ENCODE data around the gene POLG. TPM values are rescaled to one million over a fixed set of nuclear protein-coding genes. Genes with fewer than 3 reads are reported as not detected.

POLG gene
- total and polyA plus RNA-seq, 2 experiments from 2014 or later, result 28.8 to 74.1 TPM

DNA sequence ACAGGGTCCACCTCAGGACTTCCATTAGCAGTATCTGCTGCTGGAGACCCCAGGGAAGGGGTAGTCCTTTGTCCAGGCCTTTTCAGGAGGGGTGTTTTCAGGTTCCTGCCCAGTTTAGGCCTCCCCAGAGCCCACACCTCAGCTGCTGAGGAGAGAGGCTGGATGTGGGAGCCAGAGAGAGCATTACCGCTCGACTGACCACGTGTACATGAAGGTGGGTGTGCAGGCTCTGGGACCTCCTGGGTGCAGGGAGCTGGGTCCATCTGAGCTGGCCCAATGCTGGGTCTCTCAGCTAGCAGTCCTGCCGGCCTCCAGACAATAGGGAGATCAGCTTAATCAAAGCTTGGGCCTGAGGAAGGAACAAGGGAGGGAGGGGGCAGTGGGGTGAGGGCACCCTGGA is 29.1 kb upstream of the POLG start (continued):
- TF ChIP-seq STAT1 (IDR thresholded peaks at IDR 0.05; ENCODE audit: unreplicated experiment) (no peak), POLR2AphosphoS5 (IDR thresholded peaks at IDR 0.05; ENCODE audit: low read depth) (no peak), CREB1 (CRISPR knock-in tag; IDR thresholded peaks at IDR 0.05; ENCODE audit: low read depth) (no peak), ZNF114 (CRISPR knock-in tag; IDR thresholded peaks at IDR 0.05) (no peak), ZNF331 (CRISPR knock-in tag; IDR thresholded peaks at IDR 0.05; ENCODE audit: low read depth) (no peak), JUNB (IDR thresholded peaks at IDR 0.05; ENCODE audit: unreplicated experiment) (no peak)

DNA sequence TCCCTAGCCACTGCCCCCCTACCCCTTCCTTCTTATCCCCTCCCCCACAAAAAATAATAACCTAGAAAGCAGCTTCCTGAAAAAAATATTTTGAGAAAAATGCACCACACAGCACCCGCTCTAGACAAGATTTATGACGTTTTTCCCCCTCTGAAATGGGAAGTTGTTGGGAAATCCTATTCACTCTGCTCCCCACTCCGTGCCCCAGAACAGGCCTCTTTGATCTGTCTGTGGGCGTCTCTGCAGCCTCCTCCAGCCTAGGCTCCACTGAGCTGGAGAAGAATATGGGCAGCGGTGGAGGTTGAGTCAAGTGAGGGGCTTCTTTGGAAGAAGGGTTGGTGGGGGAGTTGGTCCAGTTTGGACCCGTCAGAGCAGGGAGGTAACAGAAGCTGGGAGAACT is 28.5 kb upstream of the POLG start:
- Histone ChIP-seq H3K4me2 (no peak overlapping the region), H3K79me2 (replicated peaks; ENCODE audit: insufficient read depth) (no peaks in the 10 kb centered on the region), H3K27ac (ENCODE audit: low read depth) (no peak overlapping the region), H3K27me3 (ENCODE audit: insufficient read depth) (peaks cover 100% of the 10 kb centered on the region), H3K9me2 (ENCODE audit: insufficient read depth) (no peaks in the 10 kb centered on the region), H3K36me3 (ENCODE audit: insufficient read depth) (no peaks in the 10 kb centered on the region; the same call in 1 of the 2 replicates), H2AFZ (no peak overlapping the region), H4K20me1 (replicated peaks; ENCODE audit: insufficient read depth) (peaks cover 25% of the 10 kb centered on the region), H3K4me3 (no peak overlapping the region), H3F3A (replicated peaks; ENCODE audit: low read depth) (peaks cover 15% of the 10 kb centered on the region; the same call in 1 of the 2 replicates), H3K4me1 (ENCODE audit: insufficient read depth) (peaks cover 25% of the 10 kb centered on the region; the same call in 1 of the 2 replicates)
- Mint-ChIP-seq H3K4me1 (peaks cover 25% of the 10 kb centered on the region), H3K4me3 (no peak overlapping the region), H3K9me3 (peaks cover 8% of the 10 kb centered on the region; the same call in 2 of the 3 replicates), H3K27me3 (ENCODE audit: insufficient read depth, low read depth, poor library complexity) (peaks cover 97% of the 10 kb centered on the region), H3K27ac (no peak overlapping the region), H3K36me3 (ENCODE audit: low read depth) (peaks cover 3% of the 10 kb centered on the region; the same call in 1 of the 3 replicates)
- ATAC-seq, result no peak
- TF ChIP-seq EZH2 (IDR thresholded peaks at IDR 0.05; ENCODE audit: low read depth, unreplicated experiment), result peak; percentile 94
- no peak for TF ChIP-seq NANOG (IDR thresholded peaks at IDR 0.05; ENCODE audit: borderline replicate concordance)
- no peak for TF ChIP-seq CREB1 (CRISPR knock-in tag; IDR thresholded peaks at IDR 0.05; ENCODE audit: low read depth)
- TF ChIP-seq, protein P1, sequence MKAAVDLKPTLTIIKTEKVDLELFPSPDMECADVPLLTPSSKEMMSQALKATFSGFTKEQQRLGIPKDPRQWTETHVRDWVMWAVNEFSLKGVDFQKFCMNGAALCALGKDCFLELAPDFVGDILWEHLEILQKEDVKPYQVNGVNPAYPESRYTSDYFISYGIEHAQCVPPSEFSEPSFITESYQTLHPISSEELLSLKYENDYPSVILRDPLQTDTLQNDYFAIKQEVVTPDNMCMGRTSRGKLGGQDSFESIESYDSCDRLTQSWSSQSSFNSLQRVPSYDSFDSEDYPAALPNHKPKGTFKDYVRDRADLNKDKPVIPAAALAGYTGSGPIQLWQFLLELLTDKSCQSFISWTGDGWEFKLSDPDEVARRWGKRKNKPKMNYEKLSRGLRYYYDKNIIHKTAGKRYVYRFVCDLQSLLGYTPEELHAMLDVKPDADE (IDR thresholded peaks at IDR 0.05), result no peak
- TF ChIP-seq, protein P2, sequence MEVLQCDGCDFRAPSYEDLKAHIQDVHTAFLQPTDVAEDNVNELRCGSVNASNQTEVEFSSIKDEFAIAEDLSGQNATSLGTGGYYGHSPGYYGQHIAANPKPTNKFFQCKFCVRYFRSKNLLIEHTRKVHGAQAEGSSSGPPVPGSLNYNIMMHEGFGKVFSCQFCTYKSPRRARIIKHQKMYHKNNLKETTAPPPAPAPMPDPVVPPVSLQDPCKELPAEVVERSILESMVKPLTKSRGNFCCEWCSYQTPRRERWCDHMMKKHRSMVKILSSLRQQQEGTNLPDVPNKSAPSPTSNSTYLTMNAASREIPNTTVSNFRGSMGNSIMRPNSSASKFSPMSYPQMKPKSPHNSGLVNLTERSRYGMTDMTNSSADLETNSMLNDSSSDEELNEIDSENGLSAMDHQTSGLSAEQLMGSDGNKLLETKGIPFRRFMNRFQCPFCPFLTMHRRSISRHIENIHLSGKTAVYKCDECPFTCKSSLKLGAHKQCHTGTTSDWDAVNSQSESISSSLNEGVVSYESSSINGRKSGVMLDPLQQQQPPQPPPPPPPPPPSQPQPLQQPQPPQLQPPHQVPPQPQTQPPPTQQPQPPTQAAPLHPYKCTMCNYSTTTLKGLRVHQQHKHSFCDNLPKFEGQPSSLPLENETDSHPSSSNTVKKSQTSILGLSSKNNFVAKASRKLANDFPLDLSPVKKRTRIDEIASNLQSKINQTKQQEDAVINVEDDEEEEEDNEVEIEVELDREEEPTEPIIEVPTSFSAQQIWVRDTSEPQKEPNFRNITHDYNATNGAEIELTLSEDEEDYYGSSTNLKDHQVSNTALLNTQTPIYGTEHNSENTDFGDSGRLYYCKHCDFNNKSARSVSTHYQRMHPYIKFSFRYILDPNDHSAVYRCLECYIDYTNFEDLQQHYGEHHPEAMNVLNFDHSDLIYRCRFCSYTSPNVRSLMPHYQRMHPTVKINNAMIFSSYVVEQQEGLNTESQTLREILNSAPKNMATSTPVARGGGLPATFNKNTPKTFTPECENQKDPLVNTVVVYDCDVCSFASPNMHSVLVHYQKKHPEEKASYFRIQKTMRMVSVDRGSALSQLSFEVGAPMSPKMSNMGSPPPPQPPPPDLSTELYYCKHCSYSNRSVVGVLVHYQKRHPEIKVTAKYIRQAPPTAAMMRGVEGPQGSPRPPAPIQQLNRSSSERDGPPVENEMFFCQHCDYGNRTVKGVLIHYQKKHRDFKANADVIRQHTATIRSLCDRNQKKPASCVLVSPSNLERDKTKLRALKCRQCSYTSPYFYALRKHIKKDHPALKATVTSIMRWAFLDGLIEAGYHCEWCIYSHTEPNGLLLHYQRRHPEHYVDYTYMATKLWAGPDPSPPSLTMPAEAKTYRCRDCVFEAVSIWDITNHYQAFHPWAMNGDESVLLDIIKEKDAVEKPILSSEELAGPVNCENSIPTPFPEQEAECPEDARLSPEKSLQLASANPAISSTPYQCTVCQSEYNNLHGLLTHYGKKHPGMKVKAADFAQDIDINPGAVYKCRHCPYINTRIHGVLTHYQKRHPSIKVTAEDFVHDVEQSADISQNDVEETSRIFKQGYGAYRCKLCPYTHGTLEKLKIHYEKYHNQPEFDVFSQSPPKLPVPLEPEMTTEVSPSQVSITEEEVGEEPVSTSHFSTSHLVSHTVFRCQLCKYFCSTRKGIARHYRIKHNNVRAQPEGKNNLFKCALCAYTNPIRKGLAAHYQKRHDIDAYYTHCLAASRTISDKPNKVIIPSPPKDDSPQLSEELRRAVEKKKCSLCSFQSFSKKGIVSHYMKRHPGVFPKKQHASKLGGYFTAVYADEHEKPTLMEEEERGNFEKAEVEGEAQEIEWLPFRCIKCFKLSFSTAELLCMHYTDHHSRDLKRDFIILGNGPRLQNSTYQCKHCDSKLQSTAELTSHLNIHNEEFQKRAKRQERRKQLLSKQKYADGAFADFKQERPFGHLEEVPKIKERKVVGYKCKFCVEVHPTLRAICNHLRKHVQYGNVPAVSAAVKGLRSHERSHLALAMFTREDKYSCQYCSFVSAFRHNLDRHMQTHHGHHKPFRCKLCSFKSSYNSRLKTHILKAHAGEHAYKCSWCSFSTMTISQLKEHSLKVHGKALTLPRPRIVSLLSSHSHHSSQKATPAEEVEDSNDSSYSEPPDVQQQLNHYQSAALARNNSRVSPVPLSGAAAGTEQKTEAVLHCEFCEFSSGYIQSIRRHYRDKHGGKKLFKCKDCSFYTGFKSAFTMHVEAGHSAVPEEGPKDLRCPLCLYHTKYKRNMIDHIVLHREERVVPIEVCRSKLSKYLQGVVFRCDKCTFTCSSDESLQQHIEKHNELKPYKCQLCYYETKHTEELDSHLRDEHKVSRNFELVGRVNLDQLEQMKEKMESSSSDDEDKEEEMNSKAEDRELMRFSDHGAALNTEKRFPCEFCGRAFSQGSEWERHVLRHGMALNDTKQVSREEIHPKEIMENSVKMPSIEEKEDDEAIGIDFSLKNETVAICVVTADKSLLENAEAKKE (CRISPR knock-in tag; IDR thresholded peaks at IDR 0.05), result no peak
- DNase-seq (ENCODE audit: low spot score), result no peak

All from GM23338 (cell line).